Lower leg skin (tissue), 4 donors: ENCODE results near the gene STOML1. TPM values are rescaled to one million over a fixed set of nuclear protein-coding genes. Genes with fewer than 3 reads are reported as not detected.

Experiments
- DNase-seq, 2 donors: peaks; one replicate each; pipeline ENCODE4 v3.0.0-alpha.2; 2019; ENCODE audit warnings: low spot score in 2 of 2
- H3K4me3 ChIP-seq: fragments of 200-600 bp; sonication (generic); 2 replicates; pipeline ENCODE4 v1.5.1; 2017; ENCODE audit warnings: mild to moderate bottlenecking, low read depth; ENCODE audit not compliant: poor library complexity, severe bottlenecking
- POLR2A ChIP-seq, 2 donors: fragments of 450-650 bp; IDR thresholded peaks; one replicate each; pipeline ENCODE4 v1.6.1; 2016 to 2017; ENCODE audit warnings: antibody characterized with exemption in 2 of 2, mild to moderate bottlenecking in 1 of 2, moderate library complexity in 1 of 2
- WGBS, 2 donors: methylation state at CpG; one replicate each; pipeline ENCODE4 v1.1.5; 2018; 5-methylcytosine and 5-hydroxymethylcytosine counted together
- intact Hi-C: fragments of 100-400 bp; cut with DNase I; formaldehyde crosslinking; loops from one replicate; pipeline ENCODE4 v1.15.0; 2023; ENCODE audit warnings: low total_unique reads
- total RNA-seq, 4 donors: library from RNA; depleted of rRNA; stranded (reverse); fragments of >200 nt; gene quantifications; one replicate each; pipeline ENCODE4 v1.1.0, GENCODE V29; 2016
- TF ChIP-seq, protein P1 (sequence below), 3 donors: fragments of 450-650 bp; IDR thresholded peaks; one replicate each; pipeline ENCODE4 v1.5.1; 2016; ENCODE audit warnings: antibody characterized with exemption in 3 of 3, mild to moderate bottlenecking in 3 of 3, moderate library complexity in 2 of 3

The STOML1 gene
- total RNA-seq, 4 donors from 2014 or later = 14.4 to 24.6 (median 23.9) TPM

DNA sequence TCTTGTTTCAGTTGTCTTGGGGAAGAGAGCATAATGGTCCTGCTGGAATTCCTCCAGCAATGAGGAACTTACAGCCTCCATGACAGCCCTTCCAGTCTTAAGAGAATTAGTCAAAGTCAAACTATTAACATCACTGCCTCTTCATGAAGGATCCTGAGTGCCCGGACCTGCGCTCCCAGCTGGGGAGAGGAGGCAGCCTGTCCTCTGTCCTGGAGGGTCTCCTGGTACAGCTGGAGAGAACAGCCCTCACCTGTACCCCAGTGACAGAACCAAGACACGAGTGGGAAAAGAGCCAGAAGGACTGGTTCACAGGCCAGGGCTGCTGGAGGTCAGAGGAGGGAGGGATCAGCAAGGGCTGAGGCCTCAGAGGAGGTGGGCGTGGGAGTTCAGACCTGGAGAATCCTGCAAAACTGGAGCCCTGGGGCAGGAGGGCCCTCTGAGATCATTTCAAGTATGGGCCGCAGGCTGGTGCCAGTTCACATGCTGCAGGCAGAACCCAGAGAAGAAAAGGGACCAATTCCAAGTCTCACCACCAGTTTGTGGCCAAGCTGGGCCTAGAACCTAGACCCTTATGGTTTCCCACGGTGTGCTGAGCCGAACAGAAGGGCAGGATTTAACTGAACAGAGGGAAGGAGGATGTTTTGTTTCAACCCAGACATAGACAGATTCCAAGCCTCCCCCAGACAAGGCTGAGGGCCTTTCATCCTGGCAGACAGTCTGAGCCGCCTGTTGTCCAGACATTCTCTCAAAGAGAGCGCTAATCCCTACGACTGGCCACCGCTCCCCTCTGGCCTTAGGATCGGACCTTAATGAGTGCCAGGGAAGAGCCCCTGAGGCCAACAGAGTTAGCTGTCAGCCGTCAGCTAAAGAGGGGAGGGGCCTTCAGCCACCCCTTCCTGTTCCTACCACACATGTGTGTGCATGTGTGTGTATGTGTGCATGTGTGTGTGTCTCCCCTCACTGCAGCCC, 47.6 kb downstream of the STOML1 start:
- 69 to 74% methylated on average over 13 of the region's 13 CpGs for WGBS, 2 donors
- H3K4me3 ChIP-seq = no peak overlapping the region
- DNase-seq = no peak
- TF ChIP-seq, protein P1, sequence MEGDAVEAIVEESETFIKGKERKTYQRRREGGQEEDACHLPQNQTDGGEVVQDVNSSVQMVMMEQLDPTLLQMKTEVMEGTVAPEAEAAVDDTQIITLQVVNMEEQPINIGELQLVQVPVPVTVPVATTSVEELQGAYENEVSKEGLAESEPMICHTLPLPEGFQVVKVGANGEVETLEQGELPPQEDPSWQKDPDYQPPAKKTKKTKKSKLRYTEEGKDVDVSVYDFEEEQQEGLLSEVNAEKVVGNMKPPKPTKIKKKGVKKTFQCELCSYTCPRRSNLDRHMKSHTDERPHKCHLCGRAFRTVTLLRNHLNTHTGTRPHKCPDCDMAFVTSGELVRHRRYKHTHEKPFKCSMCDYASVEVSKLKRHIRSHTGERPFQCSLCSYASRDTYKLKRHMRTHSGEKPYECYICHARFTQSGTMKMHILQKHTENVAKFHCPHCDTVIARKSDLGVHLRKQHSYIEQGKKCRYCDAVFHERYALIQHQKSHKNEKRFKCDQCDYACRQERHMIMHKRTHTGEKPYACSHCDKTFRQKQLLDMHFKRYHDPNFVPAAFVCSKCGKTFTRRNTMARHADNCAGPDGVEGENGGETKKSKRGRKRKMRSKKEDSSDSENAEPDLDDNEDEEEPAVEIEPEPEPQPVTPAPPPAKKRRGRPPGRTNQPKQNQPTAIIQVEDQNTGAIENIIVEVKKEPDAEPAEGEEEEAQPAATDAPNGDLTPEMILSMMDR (IDR thresholded peaks at IDR 0.05) = no peak
- no peak for TF ChIP-seq POLR2A (IDR thresholded peaks at IDR 0.05)
- intact Hi-C loops = loop anchor here (10.0 kb wide), 1 partner anchor 580 kb away; no protein-coding TSS in a partner anchor

DNA sequence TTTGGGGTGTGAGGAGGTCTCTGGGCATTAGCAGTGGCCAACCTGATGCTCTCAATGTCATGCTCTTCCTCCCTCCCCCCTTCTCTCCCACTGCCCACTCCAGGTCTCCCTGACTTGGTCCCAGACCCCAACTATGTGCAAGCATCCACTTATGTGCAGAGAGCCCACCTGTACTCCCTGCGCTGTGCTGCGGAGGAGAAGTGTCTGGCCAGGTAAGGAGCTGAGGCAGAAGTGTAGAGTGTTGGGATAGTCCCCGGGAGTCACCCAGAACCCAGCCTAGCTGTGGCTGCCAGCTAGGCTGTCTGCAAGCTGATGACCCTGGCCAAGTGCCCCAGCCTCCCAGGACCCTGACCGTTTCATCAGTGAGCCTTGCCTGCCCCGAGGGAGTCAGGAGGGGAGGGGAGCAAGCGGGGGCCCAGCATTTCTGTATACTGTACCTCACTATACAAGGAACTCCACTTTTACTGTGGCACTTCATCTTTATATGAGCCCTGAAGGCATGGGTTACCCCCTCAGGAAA, 49.3 kb downstream of the STOML1 start:
- intact Hi-C loops = loop anchor here (10.0 kb wide), 1 partner anchor 582 kb away; no protein-coding TSS in a partner anchor
- WGBS, 2 donors = 77 to 83% methylated on average over 6 of the region's 6 CpGs
- H3K4me3 ChIP-seq = no peak overlapping the region
- DNase-seq = no peak
- TF ChIP-seq, protein P1 (IDR thresholded peaks at IDR 0.05) = no peak
- no peak for TF ChIP-seq POLR2A (IDR thresholded peaks at IDR 0.05)

DNA sequence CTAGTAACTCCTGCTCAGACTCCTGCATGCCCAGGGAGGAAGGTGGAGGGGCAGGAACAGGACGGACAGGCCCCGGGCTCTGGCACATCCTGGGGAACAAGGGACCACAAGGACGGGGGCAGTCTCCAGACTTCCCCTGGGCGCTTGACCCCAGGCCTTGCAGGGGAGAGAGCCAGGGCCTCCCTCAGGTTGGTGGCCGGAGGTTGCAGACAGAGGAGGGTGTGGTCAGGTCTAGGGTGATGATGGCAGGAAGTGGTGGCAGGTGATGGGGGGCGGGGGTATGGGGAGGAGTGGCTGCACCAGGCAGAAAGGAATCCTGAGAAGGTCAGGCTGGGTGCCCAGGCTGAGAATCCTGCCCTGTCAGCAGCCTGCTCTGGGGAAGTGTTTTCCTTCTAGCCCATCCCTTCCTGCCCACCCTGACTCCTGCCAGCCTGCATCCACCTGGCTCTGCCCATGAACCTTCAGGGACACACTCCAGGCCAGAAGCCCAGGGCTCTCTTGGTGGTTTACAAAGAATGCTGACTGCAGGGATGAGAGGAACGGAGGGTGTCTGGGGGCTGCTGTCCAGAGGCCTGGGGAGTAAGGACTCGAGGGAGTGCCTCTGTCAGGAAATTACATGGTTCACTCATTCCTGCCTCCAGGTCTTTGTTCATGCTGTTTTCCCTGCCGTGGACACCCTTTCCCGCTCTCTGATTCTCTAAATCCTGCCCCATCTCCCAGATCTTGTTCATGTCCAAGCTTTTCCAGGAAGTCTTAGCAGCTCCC, 50.0 kb downstream of the STOML1 start:
- DNase-seq = no peak
- intact Hi-C loops = loop anchor here (10.0 kb wide), 1 partner anchor 583 kb away; no protein-coding TSS in a partner anchor
- H3K4me3 ChIP-seq = no peak overlapping the region
- WGBS, 2 donors = 75 to 88% methylated on average over 10 of the region's 10 CpGs
- TF ChIP-seq, protein P1 (IDR thresholded peaks at IDR 0.05) = no peak
- no peak for TF ChIP-seq POLR2A (IDR thresholded peaks at IDR 0.05)

DNA sequence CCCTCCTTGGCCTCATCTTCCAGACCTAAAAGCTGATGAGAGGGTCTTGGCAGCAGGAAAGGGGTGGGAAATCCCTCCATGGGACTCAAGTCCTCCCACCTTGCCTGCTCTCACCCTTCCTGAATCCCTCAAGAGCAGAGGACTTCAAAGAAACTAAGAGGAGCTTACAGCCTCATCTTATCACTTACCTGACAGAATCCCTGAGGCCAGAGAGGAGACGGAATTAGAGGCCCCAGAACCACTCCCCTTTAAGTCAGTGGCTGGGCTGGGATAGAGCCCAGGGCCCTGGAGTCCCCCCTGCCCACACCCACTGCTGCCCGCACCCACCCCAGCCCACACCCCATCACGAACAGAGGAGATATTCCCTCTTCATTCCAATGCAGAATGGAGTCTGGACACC, 50.6 kb downstream of the STOML1 start:
- H3K4me3 ChIP-seq = no peak overlapping the region
- TF ChIP-seq, protein P1 (IDR thresholded peaks at IDR 0.05) = no peak
- TF ChIP-seq POLR2A (IDR thresholded peaks at IDR 0.05) = no peak
- WGBS, 2 donors = 80 to 88% methylated on average over 3 of the region's 3 CpGs
- intact Hi-C loops = loop anchor here (10.0 kb wide), 1 partner anchor 583 kb away; no protein-coding TSS in a partner anchor
- no peak for DNase-seq

DNA sequence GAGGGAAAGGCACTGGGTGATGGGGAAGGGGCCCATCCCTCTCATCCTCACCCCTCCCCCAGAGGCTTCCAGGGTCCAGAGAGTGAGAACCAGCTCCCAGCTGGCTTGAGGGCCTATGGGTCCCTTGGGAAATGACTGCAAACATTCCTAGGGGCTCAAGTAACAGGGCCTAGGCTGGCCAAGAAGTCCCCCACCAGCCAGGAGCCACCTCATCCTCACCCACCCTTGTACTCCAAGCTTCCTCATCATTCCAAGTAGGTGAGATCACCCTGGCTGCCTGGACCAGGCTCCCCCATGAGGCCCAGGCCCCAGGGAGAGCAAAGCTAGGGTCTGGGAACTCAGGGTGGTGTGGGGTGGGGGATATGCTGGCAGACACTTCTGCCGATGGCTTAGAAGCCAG, 51.1 kb downstream of the STOML1 start:
- no peak for DNase-seq
- 57 to 67% methylated on average over 1 of the region's 1 CpG for WGBS, 2 donors
- no peak for TF ChIP-seq POLR2A (IDR thresholded peaks at IDR 0.05)
- TF ChIP-seq, protein P1 (IDR thresholded peaks at IDR 0.05) = no peak
- no peak overlapping the region for H3K4me3 ChIP-seq
- intact Hi-C loops = loop anchor here (10.0 kb wide), 1 partner anchor 584 kb away; no protein-coding TSS in a partner anchor
